Measurements from ENCODE around the gene SLC49A4.
"Not testable (repeated sequence)": the region's sequence is repeated elsewhere in the genome, so short reads cannot be mapped to it uniquely, and the experiment has no call there.

The SLC49A4 gene

DNA sequence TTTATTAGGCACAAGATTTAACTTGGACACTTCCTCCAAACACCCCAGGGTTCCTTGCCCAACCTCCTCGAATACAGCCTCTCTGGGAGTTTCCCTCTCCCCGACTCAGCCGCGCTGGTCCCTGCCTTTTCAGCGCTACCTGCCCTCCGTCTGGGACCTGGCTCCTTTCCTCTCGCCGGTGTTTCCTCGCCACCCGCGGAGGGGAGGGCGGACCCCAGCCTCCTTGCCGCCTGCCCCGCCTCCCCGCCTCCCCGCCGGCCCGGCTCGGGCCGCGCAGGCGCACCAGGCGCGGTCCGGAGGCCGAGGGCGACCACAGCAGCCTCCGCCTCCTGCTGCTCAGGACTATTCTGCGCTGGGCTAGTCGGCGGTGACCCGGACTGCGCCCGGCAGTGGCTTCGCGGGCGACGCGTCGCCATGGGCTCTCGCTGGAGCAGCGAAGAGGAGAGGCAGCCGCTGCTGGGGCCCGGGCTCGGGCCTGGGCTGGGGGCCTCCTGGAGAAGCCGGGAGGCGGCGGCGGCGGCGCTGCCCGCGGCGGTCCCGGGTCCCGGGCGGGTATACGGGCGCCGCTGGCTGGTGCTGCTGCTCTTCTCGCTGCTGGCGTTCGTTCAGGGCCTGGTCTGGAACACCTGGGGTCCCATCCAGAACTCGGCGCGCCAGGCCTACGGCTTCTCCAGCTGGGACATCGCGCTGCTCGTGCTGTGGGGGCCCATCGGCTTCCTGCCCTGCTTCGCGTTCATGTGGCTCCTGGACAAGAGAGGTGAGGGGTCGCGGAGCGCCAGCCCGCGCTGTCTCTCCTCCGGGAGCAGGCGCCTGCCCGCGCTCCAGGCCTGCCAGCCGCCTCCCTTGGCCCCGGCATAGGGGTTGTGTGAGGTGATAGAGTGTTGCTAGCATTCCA is at the start of gene SLC49A4:
SLC49A4 (plus strand) TSS at position 291 of the 895 bp plus-strand sequence; CDS start at position 415, 124 bp downstream.
- no peak for DNase-seq

- no peak for DNase-seq
Observed at GRCh38 chr3:122745369-122746021, 49.4 kb upstream of the SLC49A4 start.

- DNase-seq = not testable (repeated sequence)
Observed at GRCh38 chr3:122747295-122747694, 47.6 kb upstream of the SLC49A4 start.

DNA sequence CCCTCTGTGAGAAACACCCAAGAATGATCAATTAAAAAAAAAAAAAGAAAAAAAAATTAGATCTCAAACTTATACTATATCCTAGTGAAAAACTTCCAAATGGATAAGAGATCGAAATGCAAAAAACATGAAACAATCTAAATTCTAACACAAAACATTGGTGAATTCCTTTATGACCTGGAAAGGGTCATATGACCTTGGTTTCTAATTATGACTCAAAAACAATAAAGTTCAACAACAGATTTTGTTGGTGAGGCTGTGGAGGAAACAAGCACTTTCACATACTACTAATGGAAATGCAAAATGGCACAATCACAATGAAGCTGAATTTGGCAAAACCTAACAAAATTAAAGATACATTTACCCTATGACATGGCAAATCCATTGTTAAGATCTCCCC is 46.5 kb upstream of the SLC49A4 start:
- no peak for DNase-seq

DNA sequence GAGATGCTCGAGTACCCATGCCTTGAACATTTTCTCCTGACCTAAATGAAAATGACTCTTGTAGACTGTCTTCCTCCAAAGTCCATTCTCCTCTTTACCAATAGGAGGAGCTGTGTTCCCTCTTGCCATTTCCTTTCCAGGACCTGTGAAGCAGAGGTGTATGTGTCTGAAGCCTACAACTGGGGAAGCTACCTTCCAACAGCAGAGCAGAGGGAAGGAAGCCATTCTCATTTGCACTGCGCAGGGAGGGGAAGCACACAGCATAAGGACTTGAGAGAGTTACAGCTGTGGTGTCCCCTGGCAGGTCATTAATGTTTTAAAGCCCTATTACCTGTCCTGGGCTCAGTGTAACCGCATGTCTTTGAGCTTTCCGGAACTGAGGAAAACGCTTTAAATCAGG is 39.9 kb upstream of the SLC49A4 start:
- no peak for DNase-seq

- no peak for DNase-seq
Observed at GRCh38 chr3:122755491-122755890, 39.4 kb upstream of the SLC49A4 start.

DNA sequence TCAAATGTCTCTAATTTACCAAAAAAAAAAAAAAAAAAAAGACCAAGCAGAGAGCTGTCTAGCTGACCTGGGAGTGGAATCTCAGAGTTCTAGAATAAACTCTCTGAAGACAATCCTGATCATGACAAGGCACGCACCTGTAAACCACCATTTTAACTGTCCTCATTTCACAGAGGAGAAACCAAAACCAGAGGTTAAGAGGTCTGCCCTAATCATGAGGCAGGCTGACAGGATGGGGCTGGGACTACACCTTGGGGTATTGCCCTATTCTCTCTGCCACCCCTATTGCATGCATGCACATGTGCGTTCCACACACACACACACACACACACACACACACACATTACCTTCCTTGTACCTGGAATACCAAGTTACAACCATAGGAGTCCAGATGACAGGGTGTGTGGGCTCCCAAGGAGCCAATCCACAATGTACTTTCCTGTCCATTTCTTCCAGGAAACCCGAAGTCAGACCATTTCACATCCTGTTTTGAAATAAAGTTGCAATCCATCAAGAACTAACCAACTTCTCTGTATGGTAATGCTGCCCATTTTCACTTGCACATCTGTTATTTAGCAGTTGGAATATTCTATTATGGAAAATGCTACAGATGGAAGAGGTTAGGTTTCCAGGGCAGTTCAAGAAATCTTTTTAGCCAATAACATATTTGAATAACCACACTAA is 35.9 kb upstream of the SLC49A4 start:
- DNase-seq = no peak

GRCh38 chr3:122760453-122761271 is 34.2 kb upstream of the SLC49A4 start:
- no peak for DNase-seq

DNA sequence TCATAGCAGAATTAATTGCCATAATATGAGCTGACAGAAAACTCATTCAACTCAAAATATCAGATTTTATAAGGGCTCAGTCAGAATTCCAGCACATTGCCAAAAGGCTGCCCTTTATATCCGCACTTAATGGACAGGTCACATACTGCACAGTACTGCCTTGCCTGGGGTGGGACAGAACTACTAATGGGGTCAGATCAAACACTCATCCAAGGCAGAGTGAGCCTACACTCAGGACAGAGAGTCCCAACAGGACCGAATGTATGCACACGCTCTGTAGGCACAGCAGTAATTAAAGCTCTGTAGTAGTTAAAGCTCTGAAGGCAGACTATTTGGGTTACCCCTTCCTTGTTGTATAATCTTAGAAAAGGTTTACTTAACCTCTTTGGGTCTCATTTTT is 28.4 kb upstream of the SLC49A4 start:
- DNase-seq = no peak

- DNase-seq = no peak
Observed at GRCh38 chr3:122767540-122768372, 27.1 kb upstream of the SLC49A4 start.

DNA sequence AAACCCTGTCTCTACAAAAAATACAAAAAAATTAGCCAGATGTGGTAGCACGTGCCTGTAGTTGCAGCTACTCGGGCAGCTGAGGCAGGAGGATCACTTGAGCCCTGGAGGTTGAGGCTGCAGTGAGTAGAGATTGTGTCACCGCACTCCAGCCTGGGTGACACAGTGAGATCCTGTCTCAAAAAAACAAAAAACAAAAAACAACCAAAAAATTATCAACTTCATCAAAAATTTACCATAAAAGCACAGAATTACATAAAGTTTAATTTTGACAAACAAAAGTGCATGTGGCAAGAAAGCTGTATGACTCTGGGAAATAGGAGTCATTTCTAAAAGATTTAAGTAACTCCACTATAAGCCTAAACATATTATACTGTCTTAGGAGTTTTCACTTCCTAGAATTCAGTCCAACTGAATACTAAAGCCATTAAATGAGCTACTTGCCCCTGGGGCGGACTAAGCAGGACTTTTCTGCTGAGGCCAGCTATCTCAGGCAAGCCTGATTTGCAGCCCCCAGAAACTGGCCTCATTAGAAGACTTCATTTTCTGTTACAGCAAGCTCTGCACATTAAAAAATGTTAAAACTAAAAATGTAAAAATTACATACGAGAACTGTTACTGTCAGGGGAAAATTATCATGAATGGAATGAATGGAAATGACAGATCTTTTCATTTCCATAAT is 24.2 kb upstream of the SLC49A4 start:
- DNase-seq = no peak

DNA sequence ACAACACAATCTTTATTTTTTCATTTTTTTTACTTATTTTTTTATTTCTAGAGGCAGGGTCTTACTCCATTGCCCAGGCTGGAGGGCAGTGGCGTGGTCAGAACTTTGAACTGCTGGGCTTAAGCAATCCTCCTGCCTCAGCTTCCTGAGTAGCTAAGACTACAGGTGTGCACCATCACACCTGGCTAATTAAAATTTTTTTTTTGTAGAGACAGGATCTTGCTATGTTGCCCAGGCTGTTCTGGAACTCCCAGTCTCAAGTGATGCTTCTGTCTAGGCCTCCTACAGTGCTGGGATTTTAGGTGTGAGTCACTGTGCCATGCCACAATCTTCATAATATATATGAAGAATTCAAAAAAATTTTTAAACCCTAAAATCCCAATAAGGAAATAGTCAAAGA is 22.0 kb upstream of the SLC49A4 start:
- DNase-seq = no peak

- DNase-seq = no peak
Observed at GRCh38 chr3:122773944-122774509, 20.8 kb upstream of the SLC49A4 start.

DNA sequence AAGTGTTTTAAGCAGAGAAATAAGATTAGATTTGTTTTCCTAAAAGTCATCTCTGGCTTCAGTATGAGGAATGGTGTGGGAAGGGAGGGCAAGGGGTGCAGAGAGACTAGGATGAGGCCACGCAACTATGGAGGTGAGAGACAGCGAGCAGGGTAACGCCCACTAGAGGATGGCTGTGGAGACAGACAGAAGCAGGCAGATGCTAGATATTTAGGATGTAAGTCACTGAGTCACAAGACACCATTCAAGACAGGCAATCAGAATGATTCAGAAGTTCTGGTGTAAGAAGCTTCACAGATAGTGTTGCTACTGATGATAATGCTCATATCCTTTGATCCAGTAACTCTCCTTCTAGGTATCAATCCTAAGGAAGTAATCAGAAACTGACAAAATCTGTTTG is 20.3 kb upstream of the SLC49A4 start:
- no peak for DNase-seq

DNA sequence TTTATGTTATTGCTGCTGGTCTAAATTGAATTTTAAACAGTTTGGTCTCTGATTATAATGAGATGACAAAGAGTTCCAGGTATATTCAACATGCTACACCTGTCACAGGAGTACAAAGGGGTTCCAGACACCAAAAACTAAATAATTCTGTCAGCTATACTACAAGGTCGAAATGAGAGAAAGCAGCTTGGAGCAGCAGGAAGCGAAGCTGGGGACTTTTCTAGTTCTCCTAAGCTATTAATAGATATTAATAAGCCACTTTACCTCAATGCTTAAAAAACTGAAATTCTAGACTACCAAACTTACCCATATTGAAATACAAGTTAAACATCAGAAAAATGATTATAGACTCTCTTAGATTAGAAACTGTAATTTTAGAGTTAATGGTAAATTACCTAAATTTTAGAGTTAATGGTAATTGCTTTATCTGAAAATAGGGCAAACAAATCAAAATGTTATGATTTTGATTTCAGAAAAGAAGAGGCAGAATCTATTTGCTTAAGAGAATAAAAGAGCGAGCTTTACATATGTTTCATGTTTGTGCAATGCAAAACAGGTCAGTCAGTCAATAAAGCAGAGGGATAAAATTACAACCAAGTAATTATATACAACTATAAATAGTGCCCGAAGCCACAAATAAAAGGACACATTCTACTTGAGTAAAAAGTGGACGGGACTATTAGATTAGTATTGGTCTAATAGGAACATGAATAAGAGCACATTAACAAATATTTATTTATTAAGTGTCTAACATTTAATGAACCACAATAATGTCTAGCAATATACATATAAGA is 18.0 kb upstream of the SLC49A4 start:
- DNase-seq = no peak

- DNase-seq = no peak
Observed at GRCh38 chr3:122777563-122777962, 17.3 kb upstream of the SLC49A4 start.

DNA sequence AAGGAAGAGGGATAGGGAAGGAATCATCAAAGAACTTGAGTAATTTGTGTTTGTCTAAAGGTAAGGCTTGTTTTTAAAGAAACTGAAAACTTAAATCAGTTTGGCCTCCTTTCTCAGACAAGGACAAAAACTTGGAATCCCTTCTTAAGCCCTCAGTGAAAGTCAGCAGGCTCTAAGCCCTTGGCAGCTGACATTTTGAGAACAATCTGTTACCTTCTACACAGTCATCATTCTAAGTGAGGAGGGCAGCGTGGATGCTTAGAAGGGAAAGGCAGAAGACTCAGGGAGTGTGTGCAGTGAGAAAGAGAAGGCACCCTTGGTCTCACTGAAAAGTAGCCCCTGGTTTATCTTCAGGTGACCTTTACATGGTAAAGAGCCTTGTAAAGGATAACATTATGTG is 12.1 kb upstream of the SLC49A4 start:
- no peak for DNase-seq

GRCh38 chr3:122784436-122784835 is 10.4 kb upstream of the SLC49A4 start:
- DNase-seq = no peak

DNA sequence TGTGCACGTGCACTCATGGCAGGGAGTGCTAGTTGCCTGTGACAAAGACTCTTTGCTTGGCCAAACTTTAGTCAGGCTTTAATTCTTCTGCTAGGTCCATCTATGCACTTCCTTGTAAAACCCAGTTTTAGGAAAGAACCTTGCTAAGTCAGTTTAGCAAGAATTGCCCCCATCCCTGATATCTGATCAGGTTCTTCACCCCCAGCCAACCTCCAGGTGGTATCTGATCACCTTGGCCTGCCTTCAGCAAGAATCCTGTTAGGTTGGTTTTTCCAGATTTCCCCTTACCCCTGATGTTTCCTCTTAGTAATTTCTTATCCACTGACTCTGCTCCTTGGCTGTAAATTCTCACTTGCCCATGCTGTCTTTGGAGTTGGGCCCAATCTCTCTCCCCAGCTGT is 9.6 kb upstream of the SLC49A4 start:
- DNase-seq = no peak

GRCh38 chr3:122786066-122786465 is 8.8 kb upstream of the SLC49A4 start:
- DNase-seq = no peak

All from NCI-H2171 (cell line).